Femur (tissue), 1 donor: Measurements from ENCODE around the gene ASB7.

ENCODE experiments used
- DNase-seq: peaks from one replicate; pipeline ENCODE4 v3.0.0-alpha.2; 2017

Gene ASB7

DNA sequence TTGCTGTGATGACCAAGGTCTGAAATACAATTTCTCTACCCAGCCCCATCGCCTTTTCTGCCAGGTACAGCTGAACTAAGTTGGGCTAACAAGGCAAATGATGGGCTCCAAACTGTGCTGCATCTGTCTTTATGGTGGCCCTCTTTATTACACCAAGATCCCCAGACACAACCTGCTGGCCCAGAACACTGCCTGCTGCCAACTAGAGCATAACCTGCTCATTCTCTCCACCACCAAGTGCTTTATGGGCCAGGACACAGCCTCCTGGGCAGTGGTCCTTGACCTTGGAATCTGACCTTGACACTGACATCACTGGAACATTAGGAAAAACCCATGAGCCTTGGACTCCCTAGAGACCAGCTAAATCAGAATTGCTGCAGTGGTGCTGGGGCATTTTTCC lies 3.7 kb upstream of the ASB7 start:
- DNase-seq: no peak

DNA sequence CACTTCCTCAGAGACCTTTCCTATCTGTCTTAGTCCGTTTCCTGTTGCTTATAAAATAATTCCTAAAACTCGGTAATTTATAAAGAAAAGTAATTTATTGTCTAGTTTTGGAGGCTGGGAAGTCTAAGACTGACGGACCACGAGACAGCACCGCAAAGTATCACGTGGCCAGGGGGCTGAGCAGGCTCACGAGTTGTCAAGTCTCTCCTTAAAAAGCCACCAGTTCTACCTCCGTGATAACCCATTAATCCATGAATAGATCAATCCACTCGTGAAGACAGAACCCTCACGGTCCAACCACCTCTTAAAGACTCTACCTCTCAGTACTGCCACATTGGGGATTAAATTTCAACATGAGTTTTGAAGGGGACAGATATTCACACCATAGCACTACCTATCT lies 1.2 kb upstream of the ASB7 start:
- DNase-seq: no peak

DNA sequence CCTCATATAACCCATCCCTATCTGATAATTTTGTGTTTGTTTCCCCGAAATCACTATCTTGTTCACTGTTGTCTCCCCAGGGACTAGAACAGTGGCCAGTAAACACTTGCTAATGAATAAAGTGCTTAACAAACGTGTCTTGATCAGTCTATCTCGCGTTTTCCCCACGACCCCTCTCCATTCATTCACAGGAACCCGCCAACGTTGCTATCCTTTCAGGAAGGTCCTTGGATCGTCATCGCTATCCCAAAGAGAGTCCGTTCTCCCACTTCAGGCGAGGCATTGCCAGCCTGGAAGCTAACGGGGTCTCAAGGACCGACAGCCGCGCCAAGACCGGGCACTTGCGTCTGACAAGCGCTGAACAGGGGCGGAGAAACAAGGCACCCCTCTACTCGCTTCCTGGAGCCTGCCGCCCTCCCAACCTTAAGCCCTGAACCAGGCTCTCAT lies 749 bp upstream of the ASB7 start:
- no peak for DNase-seq

DNA sequence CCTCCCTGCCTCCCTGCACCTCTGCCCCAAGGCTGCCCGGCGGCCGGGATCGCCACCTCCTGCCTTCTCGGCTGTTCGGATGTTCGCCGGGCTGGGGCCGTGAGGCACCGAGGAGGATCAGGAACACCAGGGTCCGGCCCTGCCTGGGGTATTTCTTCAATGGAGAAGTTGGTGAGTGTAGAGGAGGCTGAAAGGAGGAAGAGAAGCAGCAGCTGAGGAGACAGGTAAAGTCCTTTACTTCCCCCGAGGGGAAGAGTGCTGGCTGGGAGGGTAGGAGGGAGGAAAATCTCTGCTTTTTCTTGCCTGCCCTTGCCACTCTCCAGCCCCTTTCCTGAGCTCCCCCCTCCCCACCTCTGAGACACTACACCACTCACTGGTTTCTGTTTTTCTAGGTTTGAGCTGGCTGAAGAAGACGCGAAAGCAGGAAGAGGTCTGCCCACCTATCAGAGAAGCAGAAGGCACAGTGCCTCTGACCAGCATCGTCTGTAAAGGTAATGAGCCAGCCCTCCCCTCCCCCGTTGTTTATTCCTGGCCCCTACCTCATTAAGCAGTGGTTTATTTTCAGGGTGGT lies 519 bp downstream of the ASB7 start:
- DNase-seq: no peak

DNA sequence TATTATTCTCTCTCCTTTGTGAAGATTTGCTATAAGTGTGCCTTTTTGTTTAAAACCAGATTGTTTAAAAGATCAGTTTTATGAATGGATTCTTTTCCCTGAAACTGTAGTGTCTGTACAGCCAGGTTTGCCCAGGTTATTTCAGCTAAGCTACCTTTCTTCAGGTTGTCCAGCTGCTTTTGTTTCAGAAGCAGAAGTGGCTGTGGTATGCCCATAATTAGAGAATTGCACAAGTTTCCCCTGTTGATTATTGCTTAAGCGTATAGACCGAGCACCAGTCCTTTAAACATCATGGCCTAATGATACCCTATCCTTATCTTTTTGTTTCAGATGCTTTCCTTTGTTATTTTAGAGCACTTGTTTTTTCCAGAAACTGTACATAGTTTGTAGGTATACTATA lies 10.2 kb downstream of the ASB7 start:
- no peak for DNase-seq

DNA sequence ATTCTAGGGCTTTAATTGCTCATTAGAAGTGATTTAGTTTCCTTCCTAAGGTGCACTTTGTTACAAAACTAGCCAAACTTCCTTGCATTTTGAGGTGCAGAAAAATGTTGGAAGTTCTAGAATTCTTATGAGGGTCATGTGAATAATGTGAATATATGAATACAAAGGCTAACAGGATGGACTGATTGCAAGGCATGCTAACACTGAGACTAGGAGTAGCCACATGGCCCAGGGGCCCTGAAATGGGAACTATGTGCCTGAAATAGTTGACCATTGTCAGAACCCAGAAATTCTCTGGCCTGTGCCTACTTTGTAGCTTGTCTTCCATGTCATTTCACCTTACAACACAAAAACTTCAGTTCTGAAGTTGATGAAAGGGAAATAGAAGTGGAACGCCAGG lies 10.8 kb downstream of the ASB7 start:
- no peak for DNase-seq

DNA sequence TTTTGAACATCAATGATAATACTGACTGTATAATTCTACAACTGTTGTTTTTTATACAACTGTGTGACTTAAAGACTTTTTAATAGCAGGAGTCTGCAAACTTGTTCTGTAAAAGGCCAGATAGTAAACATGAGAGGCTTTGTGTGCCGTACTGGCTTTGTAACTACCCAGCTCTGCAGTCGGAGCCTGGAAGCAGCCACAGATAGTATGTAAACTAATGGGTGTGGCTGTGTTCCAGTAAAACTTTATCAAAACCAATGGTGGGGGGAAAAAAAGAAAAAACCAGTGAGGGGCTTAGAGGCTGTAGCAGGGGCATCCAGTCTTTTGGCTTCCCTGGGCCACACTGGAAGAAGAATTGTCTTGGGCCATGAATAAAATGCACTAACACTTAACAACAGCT lies 11.9 kb downstream of the ASB7 start:
- DNase-seq: no peak

DNA sequence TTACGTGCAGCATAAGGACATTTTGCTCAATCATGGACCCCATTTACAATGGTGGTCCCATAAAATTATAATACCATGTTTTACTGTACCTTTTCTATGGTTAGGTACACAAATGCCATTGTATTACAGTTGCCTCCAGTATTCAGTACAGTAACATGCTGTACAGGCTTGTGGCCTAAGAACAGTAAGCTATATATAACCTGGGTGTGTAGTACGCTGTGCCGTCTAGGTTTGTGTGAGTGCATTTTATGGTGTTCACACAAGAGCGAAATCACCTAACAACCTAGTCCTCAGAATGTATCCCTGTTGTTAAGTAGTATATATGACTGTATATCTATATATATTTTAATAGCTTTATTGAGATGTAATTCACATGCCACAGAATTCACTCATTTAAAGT lies 12.5 kb downstream of the ASB7 start:
- no peak for DNase-seq

DNA sequence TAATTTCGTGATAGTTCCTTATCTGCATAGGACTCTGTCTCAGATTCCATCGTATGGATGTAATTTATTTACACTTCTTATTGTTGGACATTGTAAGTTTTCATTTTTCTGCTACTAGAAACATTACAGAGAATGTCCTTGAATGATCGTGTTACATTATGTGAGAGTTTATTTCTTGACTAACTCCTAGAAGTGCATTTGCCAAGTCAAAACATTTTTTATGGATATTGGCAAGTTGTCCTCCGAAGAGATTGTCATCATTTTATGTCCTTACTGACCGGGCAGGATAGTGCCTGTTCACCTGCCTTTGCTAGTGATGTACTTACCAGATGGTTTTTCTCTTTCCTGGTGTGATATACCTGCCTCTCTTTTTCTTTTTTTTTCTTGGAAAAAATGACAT lies 13.4 kb downstream of the ASB7 start:
- DNase-seq: no peak

DNA sequence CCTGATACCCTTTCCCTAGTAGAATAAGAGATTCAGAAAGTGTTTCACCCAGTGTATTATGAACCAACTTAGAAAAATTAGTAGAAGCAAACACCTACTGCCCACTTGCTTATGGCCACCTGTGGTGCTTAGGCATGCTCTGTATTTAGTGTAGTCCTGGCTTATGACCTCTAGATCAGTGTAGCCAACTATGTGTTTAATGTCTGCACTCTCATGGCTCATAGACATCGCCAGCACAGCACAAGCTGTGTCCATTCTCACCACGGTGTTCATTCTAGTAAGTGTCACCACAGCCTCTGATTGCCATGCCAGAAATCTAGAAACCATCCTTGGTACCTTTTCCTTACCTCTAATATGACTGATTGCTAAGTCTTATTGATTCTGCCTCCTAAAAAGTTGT lies 14.3 kb downstream of the ASB7 start:
- no peak for DNase-seq

DNA sequence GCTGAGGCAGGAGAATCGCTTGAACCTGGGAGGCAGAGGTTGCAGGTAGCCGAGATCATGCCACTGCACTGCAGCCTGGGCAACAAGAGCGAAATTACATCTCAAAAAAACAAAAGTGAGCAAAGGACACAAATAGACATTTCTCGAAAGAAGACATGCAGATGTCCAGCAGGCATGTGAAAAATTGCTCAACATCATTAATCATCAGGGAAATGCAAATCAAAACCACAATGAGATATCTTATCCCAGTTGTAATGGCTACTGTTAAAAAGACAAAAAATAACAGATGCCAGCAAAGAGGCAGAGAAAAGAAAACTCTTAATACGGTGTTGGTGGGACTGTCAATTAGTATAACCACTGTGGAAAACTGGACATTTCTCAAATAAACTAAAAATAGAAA lies 20.9 kb downstream of the ASB7 start:
- DNase-seq: no peak

DNA sequence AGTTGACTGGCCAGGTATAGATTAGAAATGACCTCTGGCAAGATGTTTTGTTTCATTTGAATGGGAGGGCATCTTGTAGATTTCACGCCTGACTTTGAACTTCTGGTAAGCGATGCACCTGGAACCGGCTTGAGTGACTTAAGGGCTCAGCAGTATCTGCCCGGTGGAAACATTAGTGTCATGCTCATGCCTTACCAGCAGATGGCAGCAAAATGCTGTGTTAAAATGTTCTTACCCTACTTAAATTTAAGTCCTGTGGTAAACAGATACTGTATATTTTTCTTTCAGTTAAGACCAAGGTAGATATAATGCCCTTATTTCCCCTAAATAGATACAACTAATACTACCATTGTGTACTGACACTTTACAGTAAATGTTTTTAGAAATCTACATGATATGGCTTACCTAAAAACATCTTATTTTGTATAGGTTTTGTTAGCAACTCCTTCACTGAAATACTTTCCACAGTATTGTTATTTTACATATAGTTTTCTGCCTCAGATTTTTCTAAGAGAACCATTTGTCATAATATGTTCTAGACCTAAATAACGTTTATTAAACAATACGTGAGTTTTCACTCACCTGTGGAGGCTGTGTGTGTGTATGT lies 25.5 kb downstream of the ASB7 start:
- DNase-seq: peak; percentile 80

DNA sequence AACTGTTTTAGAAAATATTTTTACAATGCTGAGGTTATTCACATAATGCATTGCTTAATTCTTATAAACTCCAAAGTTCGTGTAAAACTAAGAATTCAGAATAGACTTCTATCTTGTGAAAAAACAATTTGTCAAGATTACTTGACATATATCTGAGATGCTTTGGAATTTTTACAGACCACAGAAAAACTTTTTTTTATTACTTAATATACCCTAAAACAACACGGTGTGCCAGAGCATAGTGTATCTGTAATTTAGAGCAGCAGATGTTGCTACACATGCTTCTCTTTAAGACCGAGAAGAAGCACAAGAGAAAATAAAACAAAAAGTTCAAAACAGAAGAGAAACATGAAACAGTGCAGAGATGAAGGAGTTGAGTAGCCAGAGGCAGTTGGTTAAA lies 26.4 kb downstream of the ASB7 start:
- DNase-seq: no peak

DNA sequence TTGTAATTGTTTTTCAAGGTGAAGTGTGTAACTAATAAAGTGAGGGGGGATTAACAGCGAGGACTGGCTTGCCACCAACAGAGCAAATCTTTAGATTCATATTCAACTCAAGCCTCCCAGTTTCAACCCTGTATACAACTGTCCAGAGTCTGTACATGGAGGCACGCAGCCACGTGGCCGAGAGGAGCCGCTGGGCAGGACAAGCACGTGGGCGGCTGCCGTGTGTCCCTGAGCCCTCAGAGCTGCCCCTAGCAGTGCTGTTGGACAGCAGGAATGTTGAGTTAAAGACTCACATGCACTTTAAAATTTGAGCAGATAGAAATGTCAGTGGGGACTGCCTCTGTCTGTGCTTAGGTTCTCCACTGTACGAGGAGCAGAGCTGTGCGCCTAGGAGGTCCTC lies 29.4 kb downstream of the ASB7 start:
- no peak for DNase-seq

DNA sequence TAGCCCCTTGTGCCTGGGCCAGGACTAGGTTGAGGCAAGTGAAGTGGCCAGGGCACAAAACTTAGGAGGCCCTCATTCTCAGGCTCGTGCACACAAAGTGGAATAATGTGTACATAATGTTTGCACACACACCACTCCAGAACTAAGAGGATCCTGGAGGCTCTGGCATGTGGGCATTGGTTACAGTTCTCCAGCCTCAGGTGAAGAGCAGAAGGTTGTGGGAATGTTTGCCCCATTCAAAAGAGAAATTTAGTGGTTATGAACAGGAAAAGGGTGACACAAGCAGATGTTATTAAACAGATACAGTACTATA lies 31.3 kb downstream of the ASB7 start:
- no peak for DNase-seq

DNA sequence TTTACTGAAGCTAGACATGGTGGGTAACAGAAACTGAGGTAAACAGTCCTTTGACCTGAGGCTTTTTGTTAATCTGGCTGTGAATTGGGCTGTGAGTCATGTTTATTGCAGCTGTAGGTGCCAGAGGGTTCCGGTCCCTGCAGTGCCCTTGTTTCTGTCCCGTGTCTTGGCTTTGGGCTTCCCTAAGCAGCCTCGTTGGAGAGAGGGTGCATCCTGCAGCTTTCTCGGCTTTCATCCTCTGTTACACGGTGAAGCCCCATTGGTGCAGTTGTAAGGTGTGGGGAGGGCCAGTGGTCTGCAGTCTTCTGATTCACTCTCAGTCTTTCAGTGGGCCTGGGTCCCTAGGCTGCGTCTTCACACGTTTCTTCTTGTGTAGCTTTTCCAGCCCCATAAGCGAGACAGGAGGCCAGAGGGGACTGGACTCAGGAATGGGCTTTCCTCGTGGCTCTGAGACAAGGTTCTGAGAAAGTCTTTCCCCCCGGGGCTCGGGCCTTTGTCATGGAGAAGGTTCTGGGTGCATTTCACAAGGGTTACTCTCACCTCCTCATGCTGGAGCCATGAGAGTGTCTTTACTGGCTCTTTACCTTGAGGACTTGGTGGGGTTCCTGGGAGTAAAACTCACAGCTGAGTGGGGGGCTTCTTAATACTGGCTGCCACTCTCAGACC lies 33.1 kb downstream of the ASB7 start:
- DNase-seq: no peak

DNA sequence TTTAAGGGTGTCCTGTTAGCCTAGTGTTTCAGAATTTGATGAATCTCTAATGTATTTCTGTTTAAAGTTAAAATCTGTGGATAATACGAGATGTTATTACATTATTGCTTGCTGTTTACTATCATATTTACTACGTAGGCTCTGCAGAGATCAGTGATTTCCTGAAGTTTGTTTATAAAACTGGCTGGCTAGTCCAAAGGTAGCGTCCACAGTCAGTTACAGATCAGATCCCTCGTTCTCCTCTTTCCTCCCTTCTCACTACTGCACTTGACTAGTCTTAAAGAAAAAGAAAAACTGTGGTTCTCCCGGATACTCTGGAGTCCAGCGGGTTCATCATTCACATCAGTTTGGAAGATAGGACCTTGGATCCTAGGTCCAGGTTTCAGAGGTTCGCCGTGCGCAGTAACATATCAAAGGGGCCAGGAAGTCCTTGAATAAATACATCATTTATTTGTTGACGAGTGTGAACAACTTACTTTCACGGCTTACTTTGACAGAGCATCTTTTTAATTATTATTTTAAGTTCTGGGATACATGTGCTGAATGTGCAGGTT lies 35.9 kb downstream of the ASB7 start:
- DNase-seq: no peak

DNA sequence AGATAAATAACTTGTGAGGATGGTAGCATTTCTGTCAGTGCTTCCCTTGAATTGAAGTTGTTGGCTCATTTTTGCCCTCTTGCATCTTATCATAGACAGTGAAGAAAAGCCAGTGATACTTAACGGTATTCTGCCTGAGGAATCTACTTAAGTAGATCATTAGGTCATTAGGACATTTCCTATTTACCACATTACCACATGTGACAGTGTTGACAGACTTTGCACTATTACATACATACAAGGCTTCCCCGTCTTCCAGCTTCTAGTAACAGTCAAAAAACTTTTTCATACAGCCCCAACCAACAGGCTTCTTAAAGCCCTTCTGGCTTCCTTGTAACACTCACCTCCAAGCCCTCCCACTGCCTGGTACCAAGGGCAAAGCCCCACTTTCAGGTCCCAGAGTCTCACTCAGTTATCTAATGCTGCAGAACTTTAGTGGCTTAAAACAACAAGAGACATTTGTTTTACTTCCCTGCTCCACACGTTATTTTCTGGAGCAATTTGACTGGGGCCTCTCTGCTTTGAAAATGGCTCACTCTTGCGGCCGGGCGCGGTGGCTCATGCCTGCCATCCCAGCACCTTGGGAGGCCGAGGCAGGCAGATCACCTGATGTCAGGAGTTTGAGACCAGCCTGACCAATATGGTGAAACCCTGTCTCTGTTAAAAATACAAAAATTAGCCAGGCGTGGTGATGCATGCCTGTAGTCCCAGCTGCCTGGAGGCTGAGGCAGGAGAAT lies 40.0 kb downstream of the ASB7 start:
- no peak for DNase-seq

DNA sequence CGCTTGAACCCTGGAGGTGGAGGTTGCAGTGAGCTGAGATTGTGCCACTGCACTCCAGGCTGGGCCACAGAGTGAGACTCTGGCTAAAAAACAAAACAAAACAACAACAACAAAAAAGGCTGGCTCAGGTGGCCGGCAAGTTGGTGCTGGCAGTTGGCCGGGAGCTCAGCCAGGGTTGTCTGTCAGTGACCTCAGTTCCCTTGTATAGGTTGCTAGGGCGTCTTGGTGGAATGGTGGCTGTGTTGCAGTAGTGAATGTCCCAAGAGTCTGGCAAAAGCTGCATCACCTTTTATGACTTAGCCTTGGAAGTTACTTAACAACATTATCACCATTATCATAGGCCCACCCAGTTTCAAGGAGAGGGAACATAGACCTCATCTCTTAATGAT lies 40.6 kb downstream of the ASB7 start:
- DNase-seq: no peak

DNA sequence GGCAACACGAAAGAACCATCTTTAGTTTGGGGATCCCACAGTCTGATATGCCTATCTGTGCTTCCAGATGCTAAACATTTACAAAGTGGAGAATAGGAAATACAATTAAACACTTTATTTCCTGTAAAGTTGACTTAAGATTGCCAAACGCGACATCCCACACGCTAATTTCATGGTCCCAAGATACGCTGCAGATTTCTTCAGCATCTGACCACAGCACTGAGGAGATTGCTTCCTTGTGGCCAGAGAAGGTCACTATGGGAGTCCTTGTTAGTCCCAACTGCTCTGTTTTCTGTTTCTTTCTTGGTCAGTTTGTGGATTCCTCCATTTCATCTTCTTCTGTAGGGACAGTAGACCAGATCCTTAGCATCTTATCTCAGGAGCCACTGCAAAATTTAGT lies 43.3 kb downstream of the ASB7 start:
- DNase-seq: no peak

DNA sequence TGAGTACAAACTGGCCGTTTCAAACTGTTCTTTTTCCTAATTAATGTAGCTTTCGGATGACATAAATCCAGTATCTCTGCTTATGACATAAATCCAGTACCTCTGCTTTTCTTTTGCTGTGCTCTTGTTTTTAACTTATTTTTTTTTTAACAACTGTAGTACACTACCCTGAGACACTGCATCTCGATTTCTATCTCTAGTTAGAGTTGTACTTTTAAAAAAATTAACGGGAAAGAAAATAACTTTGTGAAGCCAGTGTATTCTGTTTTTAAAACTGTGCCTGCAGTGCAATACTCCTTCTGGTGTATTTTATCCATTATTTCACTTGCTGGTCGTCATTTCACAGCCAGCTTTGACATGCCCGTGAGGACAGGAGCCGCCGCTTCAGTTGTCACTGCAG lies 46.6 kb downstream of the ASB7 start:
- DNase-seq: no peak

DNA sequence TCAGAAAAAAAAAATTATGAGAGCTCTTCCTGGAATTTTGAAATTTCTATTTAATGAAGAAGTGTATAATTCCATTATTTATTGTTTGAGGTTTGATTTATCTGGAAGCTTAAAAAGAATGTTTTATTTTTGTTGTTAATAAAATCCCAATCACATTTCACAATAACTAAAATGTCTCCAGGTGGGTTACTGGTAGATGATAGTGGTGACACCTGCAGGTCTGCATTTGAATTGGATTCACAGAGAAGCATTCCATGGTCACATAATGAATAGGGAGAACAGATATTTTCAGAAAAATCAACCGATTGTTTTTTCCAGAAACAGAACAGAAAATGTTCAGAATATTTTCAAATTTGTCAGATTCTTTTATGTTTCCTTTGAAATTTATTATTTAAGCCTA lies 48.3 kb downstream of the ASB7 start:
- DNase-seq: no peak

DNA sequence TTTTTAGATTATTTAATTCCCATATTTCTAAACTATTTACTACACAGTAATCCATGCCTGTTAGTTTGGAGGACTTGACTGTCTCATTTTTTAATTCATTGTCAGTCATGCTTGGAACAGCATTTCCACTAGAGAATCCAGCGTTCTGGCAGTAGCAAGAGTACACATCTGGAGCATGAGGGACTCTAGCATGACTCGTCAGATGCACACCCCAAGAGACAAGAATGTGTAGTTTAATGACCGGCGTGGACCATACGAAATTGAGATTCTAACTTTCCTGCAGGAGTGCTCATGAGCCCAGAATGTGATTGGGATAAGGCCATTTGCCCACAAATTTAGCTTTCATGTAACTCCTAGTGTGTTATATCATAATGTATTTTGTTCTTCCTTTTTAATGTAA lies 48.9 kb downstream of the ASB7 start:
- no peak for DNase-seq

DNA sequence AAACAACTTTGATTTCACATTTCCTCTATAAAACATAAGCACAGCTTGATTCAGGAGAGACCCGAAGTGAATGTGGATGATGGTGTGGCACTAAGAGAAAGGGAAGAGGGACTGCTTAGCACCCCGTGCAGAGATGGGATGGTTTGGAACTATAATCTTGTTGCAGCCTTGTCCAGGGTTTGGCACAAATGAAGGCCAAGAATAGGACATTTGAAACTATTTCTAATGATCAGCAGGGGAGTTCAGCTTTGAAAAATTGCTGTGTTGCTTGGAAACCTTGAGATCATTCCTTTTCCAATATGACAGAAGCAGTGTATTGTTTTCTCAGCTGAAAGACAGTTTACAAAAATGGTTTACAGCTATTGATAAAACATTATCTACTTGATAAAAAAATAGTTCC lies 49.7 kb downstream of the ASB7 start:
- no peak for DNase-seq
